IPS-NIHi7 (cell line): ENCODE results near the gene PRKG1.
"Not testable (repeated sequence)": the region's sequence is repeated elsewhere in the genome, so short reads cannot be mapped to it uniquely, and the experiment has no call there.

Source experiments
- DNase-seq: peaks from one replicate; pipeline ENCODE4 v3.0.0; 2012; ENCODE audit warnings: mixed read lengths; ENCODE audit errors: extremely low spot score

Gene PRKG1

GRCh38 chr10:51422311-51423120 is 348.2 kb downstream of the PRKG1 start:
- peak; percentile 70 for DNase-seq

GRCh38 chr10:51423121-51423452 is 348.8 kb downstream of the PRKG1 start:
- no peak for DNase-seq

GRCh38 chr10:51425431-51425830 is 351.1 kb downstream of the PRKG1 start:
- DNase-seq, result no peak

- no peak for DNase-seq
Measured at GRCh38 chr10:51427758-51428157, 353.5 kb downstream of the PRKG1 start.

- DNase-seq, result no peak
Measured at GRCh38 chr10:51430506-51430905, 356.2 kb downstream of the PRKG1 start.

- DNase-seq, result no peak
Measured at GRCh38 chr10:51433949-51434475, 359.7 kb downstream of the PRKG1 start.

- DNase-seq, result no peak
Measured at GRCh38 chr10:51436805-51437204, 362.5 kb downstream of the PRKG1 start.

GRCh38 chr10:51439645-51440044 is 365.4 kb downstream of the PRKG1 start:
- DNase-seq, result no peak

GRCh38 chr10:51445588-51445987 is 371.3 kb downstream of the PRKG1 start:
- no peak for DNase-seq

GRCh38 chr10:51447119-51447518 is 372.8 kb downstream of the PRKG1 start:
- DNase-seq, result no peak

GRCh38 chr10:51455762-51456161 is 381.5 kb downstream of the PRKG1 start:
- DNase-seq, result not testable (repeated sequence)

GRCh38 chr10:51459476-51459875 is 385.2 kb downstream of the PRKG1 start:
- DNase-seq, result no peak

GRCh38 chr10:51462076-51462779 is 387.9 kb downstream of the PRKG1 start:
- DNase-seq, result no peak

GRCh38 chr10:51468424-51468823 is 394.1 kb downstream of the PRKG1 start:
- DNase-seq, result no peak

GRCh38 chr10:51469686-51470085 is 395.4 kb downstream of the PRKG1 start:
- DNase-seq, result no peak

GRCh38 chr10:51471271-51471670 is 397.0 kb downstream of the PRKG1 start:
- no peak for DNase-seq

- DNase-seq, result no peak
Measured at GRCh38 chr10:51472154-51472553, 397.9 kb downstream of the PRKG1 start.

GRCh38 chr10:51479711-51480110 is 405.4 kb downstream of the PRKG1 start:
- no peak for DNase-seq

- DNase-seq, result no peak
Measured at GRCh38 chr10:51485668-51486067, 411.4 kb downstream of the PRKG1 start.

GRCh38 chr10:51487576-51487975 is 413.3 kb downstream of the PRKG1 start:
- DNase-seq, result no peak

- no peak for DNase-seq
Measured at GRCh38 chr10:51488766-51489408, 414.6 kb downstream of the PRKG1 start.

- DNase-seq, result no peak
Measured at GRCh38 chr10:51498424-51498823, 424.1 kb downstream of the PRKG1 start.

GRCh38 chr10:51501396-51501795 is 427.1 kb downstream of the PRKG1 start:
- DNase-seq, result no peak
